ENCODE measurements around the gene CCDC32. TPM values are rescaled to one million over a fixed set of nuclear protein-coding genes. Genes with fewer than 3 reads are reported as not detected.
A peak's percentile ranks its signal among the peaks of the same experiment; 100 is the strongest.

CCDC32 gene
- total RNA-seq, 1 donor from 2014 or later: 22.5 TPM

GRCh38 chr15:40598126-40598525 lies 33.3 kb upstream of the CCDC32 start:
- no peak for TF ChIP-seq CTCF (IDR thresholded peaks at IDR 0.05)
- DNase-seq (ENCODE audit: low spot score): no peak

GRCh38 chr15:40597024-40597423 lies 32.2 kb upstream of the CCDC32 start:
- Mint-ChIP-seq H3K9me3 (ENCODE audit: low read depth) (no peaks in the 10 kb centered on the region), H3K27ac (ENCODE audit: unreplicated experiment) (no peak overlapping the region), H3K4me1 (ENCODE audit: low read depth) (peaks cover 5% of the 10 kb centered on the region)

More at GRCh38 chr15:40598126-40598525, 33.3 kb upstream of the CCDC32 start:
- Mint-ChIP-seq H3K4me3 (ENCODE audit: unreplicated experiment) (no peak overlapping the region), H3K9me3 (ENCODE audit: low read depth) (no peaks in the 10 kb centered on the region), H3K27me3 (ENCODE audit: low read depth) (no peaks in the 10 kb centered on the region), H3K36me3 (ENCODE audit: low read depth) (no peaks in the 10 kb centered on the region), H3K27ac (ENCODE audit: unreplicated experiment) (no peak overlapping the region), H3K4me1 (ENCODE audit: low read depth) (peaks cover 5% of the 10 kb centered on the region)

GRCh38 chr15:40595773-40596172 lies 30.9 kb upstream of the CCDC32 start:
- Mint-ChIP-seq H3K4me1 (ENCODE audit: low read depth) (peaks cover 5% of the 10 kb centered on the region), H3K9me3 (ENCODE audit: low read depth) (no peaks in the 10 kb centered on the region), H3K36me3 (ENCODE audit: low read depth) (no peaks in the 10 kb centered on the region), H3K27me3 (ENCODE audit: low read depth) (no peaks in the 10 kb centered on the region), H3K27ac (ENCODE audit: unreplicated experiment) (no peak overlapping the region), H3K4me3 (ENCODE audit: unreplicated experiment) (no peak overlapping the region)
- no peak for TF ChIP-seq CTCF (IDR thresholded peaks at IDR 0.05)
- no peak for DNase-seq (ENCODE audit: low spot score)

More at GRCh38 chr15:40597024-40597423, 32.2 kb upstream of the CCDC32 start:
- Mint-ChIP-seq H3K27me3 (ENCODE audit: low read depth) (no peaks in the 10 kb centered on the region), H3K4me3 (ENCODE audit: unreplicated experiment) (no peak overlapping the region), H3K36me3 (ENCODE audit: low read depth) (no peaks in the 10 kb centered on the region)
- DNase-seq (ENCODE audit: low spot score): no peak
- TF ChIP-seq CTCF (IDR thresholded peaks at IDR 0.05): no peak

- peaks cover 8% of the 10 kb centered on the region for H3K4me1 Mint-ChIP-seq (ENCODE audit: low read depth)
- H3K9me3 Mint-ChIP-seq (ENCODE audit: low read depth): no peaks in the 10 kb centered on the region
- H3K27ac Mint-ChIP-seq (ENCODE audit: unreplicated experiment): peak overlapping the region; percentile 99
- H3K4me3 Mint-ChIP-seq (ENCODE audit: unreplicated experiment): peak overlapping the region; percentile 83
- TF ChIP-seq CTCF (IDR thresholded peaks at IDR 0.05): no peak
- no peaks in the 10 kb centered on the region for H3K27me3 Mint-ChIP-seq (ENCODE audit: low read depth)
- DNase-seq (ENCODE audit: low spot score): no peak
- no peaks in the 10 kb centered on the region for H3K36me3 Mint-ChIP-seq (ENCODE audit: low read depth)
These were observed 30.4 kb upstream of the CCDC32 start for GRCh38 chr15:40595219-40595618.

- no peaks in the 10 kb centered on the region for H3K36me3 Mint-ChIP-seq (ENCODE audit: low read depth)
- peak overlapping the region; percentile 83 for H3K4me3 Mint-ChIP-seq (ENCODE audit: unreplicated experiment)
- TF ChIP-seq CTCF (IDR thresholded peaks at IDR 0.05): peak; percentile 52
- peaks cover 2% of the 10 kb centered on the region for H3K27me3 Mint-ChIP-seq (ENCODE audit: low read depth)
- DNase-seq (ENCODE audit: low spot score): no peak
- peaks cover 14% of the 10 kb centered on the region for H3K4me1 Mint-ChIP-seq (ENCODE audit: low read depth)
- peak overlapping the region; percentile 99 for H3K27ac Mint-ChIP-seq (ENCODE audit: unreplicated experiment)
- H3K9me3 Mint-ChIP-seq (ENCODE audit: low read depth): no peaks in the 10 kb centered on the region
These were observed 29.6 kb upstream of the CCDC32 start for GRCh38 chr15:40594429-40594836.

All from chondrocyte (in vitro differentiated cells).